Upper lobe of left lung (tissue), 6 donors: ENCODE measurements around the gene GTPBP1. TPM values are rescaled to one million over a fixed set of nuclear protein-coding genes. Genes with fewer than 3 reads are reported as not detected.

Experiments used
- ATAC-seq, 2 donors: fragments of 200-7000 bp; cut with Tn5 transposase; one replicate each; pipeline ENCODE4 v1.9.1; 2022; ENCODE audit warnings: mild to moderate bottlenecking in 2 of 2, moderate library complexity in 2 of 2; ENCODE audit not compliant: low FRiP score in 2 of 2
- DNase-seq, 2 donors: peaks; one replicate each; pipeline ENCODE4 v3.0.0-alpha.2; 2019 to 2020
- H3K27ac ChIP-seq, 4 donors: fragments of 200-600 bp; sonication (generic); one replicate each; pipeline ENCODE4 v1.5.1; 2016 to 2019
- H3K27me3 ChIP-seq, 4 donors: fragments of 200-600 bp; sonication (generic); one replicate each; pipeline ENCODE4 v1.5.1; 2017 to 2019
- H3K36me3 ChIP-seq, 4 donors: fragments of 200-600 bp; sonication (generic); one replicate each; pipeline ENCODE4 v1.5.1; 2016 to 2019
- H3K4me1 ChIP-seq, 4 donors: fragments of 200-600 bp; sonication (generic); one replicate each; pipeline ENCODE4 v1.5.1; 2018 to 2019
- H3K4me3 ChIP-seq, 4 donors: fragments of 200-600 bp; sonication (generic); one replicate each; pipeline ENCODE4 v1.5.1; 2017 to 2019; ENCODE audit warnings: mild to moderate bottlenecking in 2 of 4, moderate library complexity in 1 of 4
- H3K9me3 ChIP-seq, 4 donors: fragments of 200-600 bp; sonication (generic); one replicate each; pipeline ENCODE4 v1.5.1; 2018 to 2019
- CTCF ChIP-seq, 6 experiments: fragments of 450-650 bp in 4 of 6; fragments of 200-600 bp in 2 of 6; sonication (generic) in 2 of 6; IDR thresholded peaks; one replicate each; pipeline ENCODE4 v1.5.1; 2016 to 2019; ENCODE audit warnings: antibody characterized with exemption in 6 of 6
- EP300 ChIP-seq, 4 donors: sonication (generic); formaldehyde crosslinking; IDR thresholded peaks; one replicate each; pipeline ENCODE4 v1.5.1; 2017; ENCODE audit warnings: antibody characterized with exemption in 4 of 4, control low read depth in 2 of 4
- POLR2A ChIP-seq, 4 donors: fragments of 450-650 bp; IDR thresholded peaks; one replicate each; pipeline ENCODE4 v1.5.1; 2016 to 2017; ENCODE audit warnings: antibody characterized with exemption in 4 of 4, mild to moderate bottlenecking in 2 of 4
- POLR2AphosphoS5 ChIP-seq, 2 donors: sonication (generic); formaldehyde crosslinking; IDR thresholded peaks; one replicate each; pipeline ENCODE4 v1.5.1; 2017; ENCODE audit warnings: antibody characterized with exemption in 2 of 2
- WGBS, 2 donors: methylation state at CpG; one replicate each; pipeline ENCODE4 v1.1.5; 2017 to 2018; 5-methylcytosine and 5-hydroxymethylcytosine counted together
- total RNA-seq, 6 donors: library from RNA; depleted of rRNA in 4 of 6; stranded (reverse); fragments of >200 nt in 4 of 6; gene quantifications; one replicate each; pipeline versions ENCODE4 v1.1.0 to v1.2.1, GENCODE V29; 2016 to 2021
- donor health status: DM: no; HTN: no; CAD: no; lungs with moderate emphysema.
- donor health status: DM: no; HTN: yes; CAD: no; lungs with severe emphysema.

GTPBP1 gene
- 100 to 1,000 TPM in 2 of 6 donors, 10 to 100 TPM in 4; 57.9 to 176 (median 73.6) TPM for total RNA-seq

DNA sequence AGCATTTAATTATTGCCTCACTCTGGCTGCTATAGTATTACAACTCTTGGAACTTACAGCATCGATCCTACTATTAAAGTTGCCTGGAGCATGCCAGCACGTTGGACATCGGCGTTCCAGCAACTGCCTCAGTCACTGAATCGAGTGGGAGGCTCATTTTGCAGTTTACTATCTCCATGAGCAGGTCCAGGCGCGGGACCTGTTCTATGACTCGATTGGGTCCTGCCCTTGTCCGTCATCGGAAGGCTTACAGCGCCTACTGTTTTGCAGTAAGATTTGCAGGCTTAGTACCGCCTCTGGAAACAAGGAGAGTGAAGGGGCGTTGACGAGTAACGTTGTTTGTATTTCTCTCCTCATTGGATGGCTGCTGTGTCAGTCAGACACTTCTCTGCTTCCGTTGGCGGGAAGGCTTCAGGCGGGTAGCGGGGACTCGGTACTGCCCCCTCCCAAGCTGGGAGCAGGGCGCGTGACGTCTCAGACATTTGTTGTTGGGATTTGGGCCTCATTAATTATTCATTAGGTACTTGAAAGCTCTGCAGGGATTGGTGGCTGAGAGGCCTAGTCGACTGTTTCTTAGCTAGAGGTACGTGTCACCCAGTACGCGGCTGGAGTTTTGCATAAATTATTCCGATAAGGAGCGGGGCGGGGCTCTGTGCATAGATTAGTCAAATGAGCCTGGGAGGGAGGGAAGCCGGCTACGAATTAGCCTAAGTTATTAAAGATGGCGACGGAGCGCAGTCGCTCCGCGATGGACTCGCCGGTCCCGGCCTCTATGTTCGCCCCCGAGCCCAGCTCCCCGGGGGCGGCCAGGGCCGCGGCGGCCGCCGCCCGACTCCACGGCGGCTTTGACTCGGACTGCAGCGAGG, at the start of gene GTPBP1:
Gene GTPBP1, plus strand, starts transcription at position 710 of the 866 bp plus-strand sequence. Its CDS starts 12 bp downstream, at position 722.
- Histone ChIP-seq H3K4me3 (peak within 1 kb of the TSS; percentile 61 to 99 (median 74)), H3K36me3 (peaks cover 0 to 11% (median 3%) of the 10 kb centered on the region in 4 donors), H3K27me3 (no peaks in the 10 kb centered on the region), H3K4me1 (peaks cover 32 to 41% (median 39%) of the 10 kb centered on the region in 4 donors), H3K27ac (peak within 1 kb of the TSS; percentile 94 to 99 (median 98)), H3K9me3 (no peaks in the 10 kb centered on the region)
- DNase-seq (peak; percentile 86 to 100), ATAC-seq (peak; percentile 92 to 98)
- 0% methylated on average over 15 to 47 of the region's 55 CpGs for WGBS, 2 donors
- TF ChIP-seq EP300 (IDR thresholded peaks at IDR 0.05) (peak in 1 of 4 donors; percentile 40), POLR2A (IDR thresholded peaks at IDR 0.05) (peak in 3 of 4 donors; percentile 88 to 99 (median 92)), CTCF (IDR thresholded peaks at IDR 0.05) (peak in 4 of 6 experiments; percentile 24 to 41 (median 36)), POLR2AphosphoS5 (IDR thresholded peaks at IDR 0.05) (peak; percentile 59 to 93)

- TF ChIP-seq CTCF (IDR thresholded peaks at IDR 0.05): peak in 1 of 6 experiments; percentile 24
- TF ChIP-seq POLR2A (IDR thresholded peaks at IDR 0.05): peak in 3 of 4 donors; percentile 44 to 76 (median 65)
- TF ChIP-seq POLR2AphosphoS5 (IDR thresholded peaks at IDR 0.05): peak; percentile 18 to 77
- TF ChIP-seq EP300 (IDR thresholded peaks at IDR 0.05): no peak
- H3K27ac ChIP-seq: peak within 1 kb of the TSS; percentile 84 to 96 (median 88)
- ATAC-seq (peak; percentile 95 to 98), DNase-seq (peak; percentile 87 to 98)
- WGBS, 2 donors: 0 to 1% methylated on average over 26 to 46 of the region's 66 CpGs
- H3K4me3 ChIP-seq: peak within 1 kb of the TSS; percentile 70 to 92 (median 90)
- peaks cover 0 to 6% (median 0%) of the 10 kb centered on the region in 4 donors for H3K36me3 ChIP-seq
- H3K9me3 ChIP-seq: no peaks in the 10 kb centered on the region
- H3K4me1 ChIP-seq: peaks cover 7 to 27% (median 16%) of the 10 kb centered on the region in 4 donors
- H3K27me3 ChIP-seq: no peaks in the 10 kb centered on the region
Measured at GRCh38 chr22:38656256-38657044, 49.3 kb upstream of the GTPBP1 start, which contains the start of the genes CBY1 and FAM227A. TSS of gene CBY1 (plus strand) at chr22:38656638. CDS start at chr22:38668055, 11,417 bp downstream. TSS of gene FAM227A (minus strand) at chr22:38656392. CDS start at chr22:38650168, 6,224 bp downstream.

- H3K36me3 ChIP-seq: peaks cover 0 to 9% (median 0%) of the 10 kb centered on the region in 4 donors
- ATAC-seq (peak; percentile 5), DNase-seq (peak in 1 of 2 donors; percentile 24)
- peak overlapping the region; percentile 70 to 92 (median 90) for H3K4me3 ChIP-seq
- no peaks in the 10 kb centered on the region for H3K27me3 ChIP-seq
- peaks cover 7 to 27% (median 16%) of the 10 kb centered on the region in 4 donors for H3K4me1 ChIP-seq
- H3K27ac ChIP-seq: peak overlapping the region; percentile 84 to 96 (median 88)
- 11 to 18% methylated on average over 14 to 16 of the region's 16 CpGs for WGBS, 2 donors
- no peak for TF ChIP-seq POLR2AphosphoS5 (IDR thresholded peaks at IDR 0.05)
- TF ChIP-seq CTCF (IDR thresholded peaks at IDR 0.05): no peak
- no peak for TF ChIP-seq POLR2A (IDR thresholded peaks at IDR 0.05)
- no peak for TF ChIP-seq EP300 (IDR thresholded peaks at IDR 0.05)
- H3K9me3 ChIP-seq: no peaks in the 10 kb centered on the region
Measured at GRCh38 chr22:38657045-38657909, 48.5 kb upstream of the GTPBP1 start.

DNA sequence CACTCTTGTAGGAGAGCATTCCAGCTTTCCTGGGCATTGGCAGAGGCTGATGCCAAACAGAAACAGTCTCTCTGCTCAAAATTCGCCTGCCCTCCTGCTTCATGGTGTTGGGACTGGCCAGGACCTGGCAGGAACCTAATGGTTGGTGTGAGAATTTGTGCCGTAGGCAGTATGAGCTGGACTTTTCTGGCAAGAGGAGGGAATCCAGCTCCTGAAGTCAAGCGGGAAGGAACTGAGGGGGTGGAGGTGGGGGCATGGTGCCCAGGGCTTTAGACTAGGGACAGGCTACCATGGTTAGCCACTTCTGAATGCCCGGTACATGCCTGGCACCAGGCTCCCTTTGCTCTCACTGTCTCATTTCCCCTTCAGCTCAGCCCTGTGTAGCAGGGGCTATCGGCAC, 30.9 kb upstream of the GTPBP1 start:
- WGBS, 2 donors: 87 to 89% methylated on average over 3 to 5 of the region's 5 CpGs
- Histone ChIP-seq H3K9me3 (no peaks in the 10 kb centered on the region), H3K27ac (no peak overlapping the region), H3K36me3 (peaks cover 4 to 31% (median 15%) of the 10 kb centered on the region in 4 donors), H3K4me1 (peaks cover 0 to 2% (median 0%) of the 10 kb centered on the region in 4 donors), H3K4me3 (no peak overlapping the region), H3K27me3 (no peaks in the 10 kb centered on the region)
- TF ChIP-seq CTCF (IDR thresholded peaks at IDR 0.05) (no peak), EP300 (IDR thresholded peaks at IDR 0.05) (no peak), POLR2AphosphoS5 (IDR thresholded peaks at IDR 0.05) (no peak), POLR2A (IDR thresholded peaks at IDR 0.05) (no peak)
- no peak for ATAC-seq
- no peak for DNase-seq
